Measurements from ENCODE around the gene HOXA3.

Gene HOXA3

DNA sequence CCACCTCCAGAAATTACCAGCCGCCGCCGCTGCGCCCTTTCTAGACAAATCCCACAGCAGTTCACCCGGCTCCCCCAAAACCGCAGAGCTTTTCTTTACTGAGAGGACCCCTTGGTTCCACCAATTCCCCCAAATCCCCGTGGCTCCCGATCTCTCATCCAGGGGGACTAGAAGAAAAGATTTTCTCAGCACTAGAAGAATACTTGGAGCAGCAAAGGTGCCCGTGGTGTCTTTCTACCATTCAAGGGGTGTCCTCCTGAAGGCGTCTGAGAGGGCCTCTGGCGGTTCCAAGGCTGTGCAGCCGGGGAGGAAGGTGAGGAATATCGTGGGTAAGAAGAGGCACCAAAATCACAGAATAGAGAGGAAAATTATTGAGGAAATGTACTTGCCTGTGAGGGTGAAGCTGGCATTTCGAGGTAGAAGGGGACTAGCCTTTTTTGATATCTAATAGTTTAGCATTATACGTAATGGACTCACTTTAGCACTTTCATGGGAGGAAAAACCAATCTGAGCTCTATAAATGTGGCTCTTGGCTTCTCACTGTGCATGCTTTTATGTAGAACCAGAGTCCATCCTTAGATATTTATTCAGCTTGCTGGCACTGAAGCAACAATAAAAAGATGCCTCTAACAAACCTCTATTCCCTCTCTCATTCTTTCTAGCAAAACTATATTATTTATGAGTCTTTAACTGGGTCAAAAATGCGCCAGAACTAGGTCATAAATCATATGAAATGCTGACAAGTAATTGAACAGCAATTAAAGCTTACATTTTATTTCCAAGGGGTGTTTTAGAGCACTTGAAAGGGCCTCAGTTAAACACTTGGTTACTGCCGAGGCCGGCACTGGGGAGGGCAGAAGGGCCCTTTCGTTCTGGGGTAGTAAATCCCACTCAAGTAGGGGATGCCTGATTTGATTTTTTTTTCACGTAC lies 36.1 kb downstream of the HOXA3 start:
- no peak overlapping the region for H3K27ac ChIP-seq
- TF ChIP-seq, protein P1, sequence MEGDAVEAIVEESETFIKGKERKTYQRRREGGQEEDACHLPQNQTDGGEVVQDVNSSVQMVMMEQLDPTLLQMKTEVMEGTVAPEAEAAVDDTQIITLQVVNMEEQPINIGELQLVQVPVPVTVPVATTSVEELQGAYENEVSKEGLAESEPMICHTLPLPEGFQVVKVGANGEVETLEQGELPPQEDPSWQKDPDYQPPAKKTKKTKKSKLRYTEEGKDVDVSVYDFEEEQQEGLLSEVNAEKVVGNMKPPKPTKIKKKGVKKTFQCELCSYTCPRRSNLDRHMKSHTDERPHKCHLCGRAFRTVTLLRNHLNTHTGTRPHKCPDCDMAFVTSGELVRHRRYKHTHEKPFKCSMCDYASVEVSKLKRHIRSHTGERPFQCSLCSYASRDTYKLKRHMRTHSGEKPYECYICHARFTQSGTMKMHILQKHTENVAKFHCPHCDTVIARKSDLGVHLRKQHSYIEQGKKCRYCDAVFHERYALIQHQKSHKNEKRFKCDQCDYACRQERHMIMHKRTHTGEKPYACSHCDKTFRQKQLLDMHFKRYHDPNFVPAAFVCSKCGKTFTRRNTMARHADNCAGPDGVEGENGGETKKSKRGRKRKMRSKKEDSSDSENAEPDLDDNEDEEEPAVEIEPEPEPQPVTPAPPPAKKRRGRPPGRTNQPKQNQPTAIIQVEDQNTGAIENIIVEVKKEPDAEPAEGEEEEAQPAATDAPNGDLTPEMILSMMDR (conservative IDR thresholded peaks at IDR 0.05): no peak
- no peak for TF ChIP-seq ZFX (IDR thresholded peaks at IDR 0.05)

DNA sequence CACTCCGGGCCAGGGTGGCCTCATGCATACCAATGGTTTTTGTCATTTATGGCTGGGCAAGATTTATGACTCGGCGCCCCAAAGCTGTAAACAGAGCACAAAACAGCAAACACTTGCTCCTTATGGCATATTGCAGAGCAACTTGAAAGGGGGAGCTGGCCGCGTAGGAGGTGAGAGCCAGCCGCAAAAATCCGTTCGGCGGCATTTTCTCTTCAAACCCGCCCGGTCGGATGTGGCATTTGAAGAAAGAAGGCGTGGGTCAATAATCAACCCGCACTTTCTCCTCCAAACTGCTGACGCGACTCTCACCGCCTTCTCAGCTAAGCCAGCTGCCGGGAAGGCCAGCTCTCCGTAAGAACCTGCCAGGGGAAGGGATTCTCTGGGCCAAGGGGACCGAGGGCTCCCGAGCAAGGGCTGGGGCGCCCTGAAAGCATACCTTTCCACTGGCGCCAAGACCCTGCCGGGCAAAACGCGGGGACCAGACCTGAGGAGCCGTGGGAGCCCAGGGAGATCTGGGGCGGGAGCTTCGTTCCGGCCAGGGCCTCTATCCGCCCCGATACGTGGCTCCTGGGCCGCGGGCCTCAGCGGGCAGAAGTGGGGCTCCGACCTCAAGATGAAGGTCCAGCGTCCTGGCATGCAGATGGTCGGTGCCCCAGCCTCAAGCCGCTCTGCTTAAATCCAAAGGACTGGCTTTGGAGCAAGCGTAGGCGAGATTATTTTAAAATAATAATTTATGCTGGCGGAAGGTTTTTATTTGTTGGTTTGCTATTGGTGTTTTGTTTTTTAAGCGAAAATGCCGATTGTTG lies 37.0 kb downstream of the HOXA3 start:
- TF ChIP-seq, protein P1 (conservative IDR thresholded peaks at IDR 0.05): no peak
- no peak for TF ChIP-seq ZFX (IDR thresholded peaks at IDR 0.05)
- H3K27ac ChIP-seq: no peak overlapping the region

DNA sequence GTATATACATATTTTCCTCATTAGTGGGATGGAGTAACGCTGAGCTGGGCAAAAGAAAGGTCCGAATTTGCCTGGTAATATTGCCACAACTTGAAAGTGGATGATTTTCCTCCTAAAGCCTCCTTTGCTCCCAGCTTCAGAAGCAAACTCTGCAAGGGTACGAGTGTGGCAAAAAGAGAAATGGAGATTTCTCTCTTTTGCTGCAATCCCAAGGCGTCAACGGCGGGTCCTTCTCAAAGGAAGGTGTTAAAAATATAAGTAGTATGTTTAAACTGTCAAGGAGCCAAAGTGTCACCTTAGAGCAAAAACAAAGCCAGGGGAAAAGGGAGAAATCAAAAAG lies 37.5 kb downstream of the HOXA3 start:
- TF ChIP-seq, protein P1 (conservative IDR thresholded peaks at IDR 0.05): no peak
- TF ChIP-seq ZFX (IDR thresholded peaks at IDR 0.05): no peak
- no peak overlapping the region for H3K27ac ChIP-seq

DNA sequence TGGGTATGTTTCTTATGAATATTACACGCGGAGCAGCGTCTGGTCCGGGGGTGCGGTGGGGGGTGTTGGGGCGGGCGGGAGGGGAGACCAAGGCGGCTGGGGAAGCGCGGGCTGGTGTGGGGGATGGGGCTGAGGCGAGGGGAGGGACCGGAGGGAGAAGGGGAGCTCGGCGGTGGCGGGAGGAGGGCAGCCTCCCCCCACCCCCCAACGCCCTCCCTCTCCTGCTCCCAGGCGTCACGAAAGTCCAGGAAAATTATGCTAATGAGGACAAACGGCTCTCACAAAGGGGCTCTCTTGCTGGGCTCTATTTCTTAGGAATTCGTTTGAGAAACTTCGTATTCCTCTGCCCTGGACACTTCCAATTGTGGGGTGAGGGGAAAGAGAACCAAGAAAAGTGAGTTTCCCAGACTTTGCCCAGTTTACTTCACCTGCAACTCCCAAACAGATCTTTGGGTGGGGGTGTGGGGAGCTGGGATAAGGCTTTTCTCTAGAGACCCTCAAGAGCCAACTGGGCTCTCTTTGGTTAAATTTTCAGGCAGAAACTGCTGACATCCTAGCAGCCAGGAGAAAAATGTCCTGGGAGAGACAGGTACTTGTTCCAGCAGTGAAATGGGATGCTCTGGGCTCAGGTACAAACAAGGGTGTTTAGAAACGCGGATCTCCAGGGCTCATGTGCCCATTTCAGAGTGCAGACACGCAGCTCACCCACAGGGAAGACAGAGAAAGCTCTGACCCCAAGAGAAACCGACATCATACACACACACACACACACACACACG lies 38.2 kb downstream of the HOXA3 start:
- no peak for TF ChIP-seq ZFX (IDR thresholded peaks at IDR 0.05)
- TF ChIP-seq, protein P1 (conservative IDR thresholded peaks at IDR 0.05): no peak
- no peak overlapping the region for H3K27ac ChIP-seq

DNA sequence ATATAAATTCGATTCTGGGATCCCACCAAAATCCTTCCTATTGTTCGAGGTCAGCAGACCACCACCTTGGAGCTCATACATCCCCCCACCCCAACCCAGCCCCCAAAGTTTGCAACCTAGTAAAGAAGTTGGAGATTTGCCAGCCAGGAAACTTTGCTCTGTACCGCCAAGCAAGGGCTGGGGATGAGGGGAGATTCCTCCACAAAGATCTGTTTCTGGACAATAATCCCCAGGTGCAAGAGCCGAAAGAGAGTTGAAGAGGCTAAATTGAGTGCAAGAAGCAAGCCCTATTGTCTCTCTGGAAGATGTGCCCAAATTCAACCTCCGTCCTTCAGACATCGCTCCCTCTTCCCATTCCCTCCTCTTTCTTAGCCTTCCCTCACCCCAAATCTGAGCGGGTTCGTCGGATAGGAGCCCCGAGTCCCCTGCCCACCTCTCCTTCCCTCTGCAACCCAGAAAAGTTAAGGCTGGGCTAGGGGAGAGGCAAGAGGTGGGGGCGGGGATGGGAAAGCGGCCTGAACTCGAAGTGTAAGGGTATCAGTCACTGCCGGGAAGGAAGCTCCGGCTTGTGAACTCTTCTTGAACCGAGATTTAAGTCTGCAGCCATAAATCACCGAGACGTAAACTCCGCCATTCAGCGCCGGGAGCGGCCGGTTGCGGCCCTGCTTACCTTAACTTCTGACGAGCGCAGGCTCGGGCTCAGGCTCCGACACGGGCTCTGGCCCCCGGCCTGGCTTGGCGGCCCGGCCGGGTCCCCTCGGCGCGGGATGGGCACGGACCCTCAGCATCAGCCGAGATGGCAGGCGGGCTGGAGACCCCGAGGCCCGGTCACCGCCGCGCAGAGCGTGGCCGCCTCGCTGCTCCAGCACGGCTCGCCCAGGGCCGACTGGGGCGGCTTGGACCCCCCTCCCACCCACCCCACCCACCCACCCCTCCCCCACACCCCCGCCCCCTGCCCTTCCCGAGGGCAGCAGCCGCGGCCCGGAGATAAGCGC lies 39.1 kb downstream of the HOXA3 start:
- no peak overlapping the region for H3K27ac ChIP-seq
- no peak for TF ChIP-seq ZFX (IDR thresholded peaks at IDR 0.05)
- TF ChIP-seq, protein P1 (conservative IDR thresholded peaks at IDR 0.05): no peak

DNA sequence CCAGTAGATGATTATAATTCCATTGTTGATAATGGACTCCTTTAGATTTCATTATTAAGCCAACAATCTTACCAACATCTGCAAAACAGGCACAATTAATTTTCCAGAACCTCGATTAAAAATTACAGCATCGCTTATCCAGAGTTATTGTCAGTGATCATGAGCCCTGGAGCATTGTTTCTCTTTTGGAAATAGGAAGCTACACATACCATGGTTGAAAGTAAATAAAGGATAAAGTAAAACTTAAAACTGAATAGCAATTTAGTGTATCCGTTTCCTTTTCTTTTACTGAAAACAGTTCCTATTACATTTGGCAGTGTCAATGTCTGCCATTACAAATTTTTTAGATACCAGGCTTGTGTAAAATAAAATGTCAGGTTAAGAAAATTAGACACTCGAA lies 40.0 kb downstream of the HOXA3 start:
- no peak overlapping the region for H3K27ac ChIP-seq
- TF ChIP-seq ZFX (IDR thresholded peaks at IDR 0.05): no peak
- TF ChIP-seq, protein P1 (conservative IDR thresholded peaks at IDR 0.05): no peak
